Mesendoderm (in vitro differentiated cells): ENCODE results near the gene PKD2.

ENCODE experiments used
- DNase-seq: peaks from one replicate; pipeline ENCODE4 v3.0.0; 2013
- H2AK5ac ChIP-seq: 2 replicates; pipeline ENCODE4 v1.6.1; 2013; ENCODE audit warnings: low read length, inconsistent platforms
- H2BK120ac ChIP-seq: 2 replicates; pipeline ENCODE4 v1.6.1; 2013; ENCODE audit warnings: low read depth, mild to moderate bottlenecking, low read length, moderate library complexity, mixed read lengths
- H2BK15ac ChIP-seq: replicated peaks from 2 replicates; pipeline ENCODE4 v1.6.1; 2013; ENCODE audit warnings: low read depth, mild to moderate bottlenecking, moderate library complexity
- H2BK5ac ChIP-seq: 2 replicates; pipeline ENCODE4 v1.6.1; 2013; ENCODE audit warnings: low read length, inconsistent platforms
- H3K18ac ChIP-seq: 2 replicates; pipeline ENCODE4 v1.6.1; 2013; ENCODE audit warnings: mild to moderate bottlenecking, low read length, mixed read lengths
- H3K23ac ChIP-seq: one replicate; pipeline ENCODE4 v1.6.1; 2013; ENCODE audit warnings: low read length
- H3K27ac ChIP-seq: 2 replicates; pipeline ENCODE4 v1.5.1; 2013; ENCODE audit warnings: low read depth, mild to moderate bottlenecking, inconsistent platforms, low read length, moderate library complexity
- H3K27me3 ChIP-seq: 2 replicates; pipeline ENCODE4 v1.6.1; 2013; ENCODE audit warnings: low read length, control low read depth, mild to moderate bottlenecking, inconsistent platforms; ENCODE audit not compliant: insufficient read depth, poor library complexity
- H3K36me3 ChIP-seq: 2 replicates; pipeline ENCODE4 v1.6.1; 2013; ENCODE audit warnings: low read length, inconsistent platforms; ENCODE audit not compliant: control insufficient read depth, insufficient read depth
- H3K4ac ChIP-seq: one replicate; pipeline ENCODE4 v1.6.1; 2013; ENCODE audit warnings: low read depth, mild to moderate bottlenecking, low read length, moderate library complexity
- H3K4me1 ChIP-seq: 2 replicates; pipeline ENCODE4 v1.6.1; 2013; ENCODE audit warnings: low read depth, low read length, inconsistent platforms; ENCODE audit not compliant: control insufficient read depth
- H3K4me2 ChIP-seq: 2 replicates; pipeline ENCODE4 v1.6.1; 2013; ENCODE audit warnings: low read length
- H3K4me3 ChIP-seq: 2 replicates; pipeline ENCODE4 v1.5.1; 2013; ENCODE audit warnings: mild to moderate bottlenecking, low read length
- H3K56ac ChIP-seq: one replicate; pipeline ENCODE4 v1.6.1; 2013; ENCODE audit warnings: low read length
- H3K79me1 ChIP-seq: 2 replicates; pipeline ENCODE4 v1.6.1; 2013; ENCODE audit warnings: low read length, inconsistent platforms
- H3K79me2 ChIP-seq: 2 replicates; pipeline ENCODE4 v1.6.1; 2013; ENCODE audit warnings: mild to moderate bottlenecking, low read length; ENCODE audit not compliant: control insufficient read depth, insufficient read depth
- H3K9ac ChIP-seq: 2 replicates; pipeline ENCODE4 v1.6.1; 2013; ENCODE audit warnings: low read length, inconsistent platforms
- H4K5ac ChIP-seq: one replicate; pipeline ENCODE4 v1.6.1; 2013; ENCODE audit warnings: low read length
- H4K8ac ChIP-seq: one replicate; pipeline ENCODE4 v1.6.1; 2013; ENCODE audit warnings: low read depth, mild to moderate bottlenecking, control low read depth, low read length, moderate library complexity
- WGBS: extraction: QIAGEN DNeasy Blood & Tissue Kit; methylation state at CpG from one replicate; pipeline ENCODE4 v1.1.7; 2013; ENCODE audit warnings: low lambda C conversion rate, missing lambda C conversion rate; ENCODE audit not compliant: insufficient coverage; ENCODE audit errors: extremely low coverage; 5-methylcytosine and 5-hydroxymethylcytosine counted together

PKD2 gene

GRCh38 chr4:88012647-88013046 is 5.2 kb downstream of the PKD2 start:
- Histone ChIP-seq H3K27ac (no peak overlapping the region), H4K5ac (no peak overlapping the region), H3K79me2 (peaks cover 60% of the 10 kb centered on the region), H3K4ac (no peak overlapping the region), H3K4me3 (no peak overlapping the region), H2BK5ac (no peak overlapping the region), H3K56ac (no peak overlapping the region), H3K23ac (no peak overlapping the region), H2BK120ac (no peak overlapping the region), H3K27me3 (no peaks in the 10 kb centered on the region), H4K8ac (no peak overlapping the region), H3K9ac (no peak overlapping the region), H3K4me1 (peaks cover 5% of the 10 kb centered on the region), H2AK5ac (no peak overlapping the region), H3K18ac (no peak overlapping the region), H3K4me2 (no peak overlapping the region), H3K79me1 (peaks cover 27% of the 10 kb centered on the region), H2BK15ac (no peak overlapping the region), H3K36me3 (no peaks in the 10 kb centered on the region)
- no CpG with 5 or more reads among the region's 3 CpGs for WGBS
- DNase-seq, result no peak

GRCh38 chr4:88014386-88014905 is 7.0 kb downstream of the PKD2 start:
- H3K4me3 ChIP-seq, result no peak overlapping the region
- no peak overlapping the region for H4K5ac ChIP-seq
- H3K4me1 ChIP-seq, result peaks cover 5% of the 10 kb centered on the region
- no peak overlapping the region for H2BK120ac ChIP-seq
- H3K79me1 ChIP-seq, result peaks cover 25% of the 10 kb centered on the region
- H3K36me3 ChIP-seq, result no peaks in the 10 kb centered on the region
- WGBS, result no CpG with 5 or more reads among the region's 3 CpGs
- H3K23ac ChIP-seq, result no peak overlapping the region
- H3K56ac ChIP-seq, result no peak overlapping the region
- no peak overlapping the region for H2BK5ac ChIP-seq
- no peak overlapping the region for H3K27ac ChIP-seq
- no peak overlapping the region for H3K4me2 ChIP-seq
- peaks cover 54% of the 10 kb centered on the region for H3K79me2 ChIP-seq
- H2AK5ac ChIP-seq, result no peak overlapping the region
- no peaks in the 10 kb centered on the region for H3K27me3 ChIP-seq
- no peak overlapping the region for H2BK15ac ChIP-seq
- no peak overlapping the region for H3K18ac ChIP-seq
- H4K8ac ChIP-seq, result no peak overlapping the region
- no peak for DNase-seq
- H3K9ac ChIP-seq, result no peak overlapping the region
- H3K4ac ChIP-seq, result no peak overlapping the region

- H2BK15ac ChIP-seq, result no peak overlapping the region
- peaks cover 5% of the 10 kb centered on the region for H3K4me1 ChIP-seq
- H4K8ac ChIP-seq, result no peak overlapping the region
- H3K18ac ChIP-seq, result no peak overlapping the region
- H3K4me3 ChIP-seq, result no peak overlapping the region
- H3K23ac ChIP-seq, result no peak overlapping the region
- peaks cover 47% of the 10 kb centered on the region for H3K79me2 ChIP-seq
- H2AK5ac ChIP-seq, result no peak overlapping the region
- peaks cover 25% of the 10 kb centered on the region for H3K79me1 ChIP-seq
- no peak overlapping the region for H4K5ac ChIP-seq
- H3K27ac ChIP-seq, result no peak overlapping the region
- H3K56ac ChIP-seq, result no peak overlapping the region
- H3K27me3 ChIP-seq, result no peaks in the 10 kb centered on the region
- no peak overlapping the region for H3K4ac ChIP-seq
- no peak overlapping the region for H3K9ac ChIP-seq
- no peak for DNase-seq
- H2BK120ac ChIP-seq, result no peak overlapping the region
- no peak overlapping the region for H3K4me2 ChIP-seq
- H2BK5ac ChIP-seq, result no peak overlapping the region
- H3K36me3 ChIP-seq, result no peaks in the 10 kb centered on the region
- WGBS, result no CpG with 5 or more reads among the region's 10 CpGs
Measured at GRCh38 chr4:88015659-88016295, 8.3 kb downstream of the PKD2 start.

GRCh38 chr4:88017516-88018297 is 10.3 kb downstream of the PKD2 start:
- H3K27me3 ChIP-seq, result no peaks in the 10 kb centered on the region
- peaks cover 19% of the 10 kb centered on the region for H3K79me1 ChIP-seq
- H3K18ac ChIP-seq, result no peak overlapping the region
- no peaks in the 10 kb centered on the region for H3K36me3 ChIP-seq
- H3K4me1 ChIP-seq, result peaks cover 5% of the 10 kb centered on the region
- no peak overlapping the region for H3K23ac ChIP-seq
- no peak overlapping the region for H3K4me3 ChIP-seq
- no peak overlapping the region for H2BK120ac ChIP-seq
- no peak overlapping the region for H4K8ac ChIP-seq
- H3K79me2 ChIP-seq, result peaks cover 35% of the 10 kb centered on the region
- no peak overlapping the region for H3K4me2 ChIP-seq
- DNase-seq, result no peak
- H3K9ac ChIP-seq, result no peak overlapping the region
- no peak overlapping the region for H4K5ac ChIP-seq
- WGBS, result no CpG with 5 or more reads among the region's 7 CpGs
- no peak overlapping the region for H3K4ac ChIP-seq
- H2BK15ac ChIP-seq, result no peak overlapping the region
- no peak overlapping the region for H3K56ac ChIP-seq
- no peak overlapping the region for H2BK5ac ChIP-seq
- H2AK5ac ChIP-seq, result no peak overlapping the region
- H3K27ac ChIP-seq, result no peak overlapping the region

- Histone ChIP-seq H4K5ac (no peak overlapping the region), H4K8ac (no peak overlapping the region), H3K79me1 (peaks cover 15% of the 10 kb centered on the region), H3K23ac (no peak overlapping the region), H3K4ac (no peak overlapping the region), H2BK5ac (no peak overlapping the region), H2BK15ac (no peak overlapping the region), H3K4me3 (no peak overlapping the region), H3K36me3 (no peaks in the 10 kb centered on the region), H2BK120ac (no peak overlapping the region), H3K9ac (no peak overlapping the region), H3K56ac (no peak overlapping the region), H3K18ac (no peak overlapping the region), H2AK5ac (no peak overlapping the region), H3K27ac (no peak overlapping the region), H3K4me2 (no peak overlapping the region), H3K79me2 (peaks cover 30% of the 10 kb centered on the region), H3K27me3 (no peaks in the 10 kb centered on the region), H3K4me1 (peaks cover 5% of the 10 kb centered on the region)
- WGBS, result no CpG with 5 or more reads among the region's 5 CpGs
- peak; percentile 17 for DNase-seq
Measured at GRCh38 chr4:88018466-88018865, 11.0 kb downstream of the PKD2 start.
